Skeletal muscle tissue (tissue), 4 donors: ENCODE results near the gene TNNT3. TPM values are rescaled to one million over a fixed set of nuclear protein-coding genes. Genes with fewer than 3 reads are reported as not detected.

ENCODE experiments used
- H3K27ac ChIP-seq: one replicate; pipeline ENCODE4 v1.7.0; 2013; ENCODE audit warnings: mild to moderate bottlenecking, low read depth, low read length, inconsistent platforms
- H3K27me3 ChIP-seq, 3 donors: one replicate each; pipeline ENCODE4 v1.7.0; 2013; ENCODE audit warnings: low read length in 3 of 3; ENCODE audit not compliant: control insufficient read depth in 3 of 3, insufficient read depth in 3 of 3
- H3K36me3 ChIP-seq, 3 donors: one replicate each; pipeline ENCODE4 v1.7.0; 2013; ENCODE audit warnings: low read length in 3 of 3; ENCODE audit not compliant: control insufficient read depth in 3 of 3, insufficient read depth in 3 of 3
- H3K4me1 ChIP-seq, 3 donors: one replicate each; pipeline ENCODE4 v1.7.0; 2013; ENCODE audit warnings: low read length in 3 of 3, mild to moderate bottlenecking in 3 of 3; ENCODE audit not compliant: control insufficient read depth in 3 of 3, insufficient read depth in 3 of 3
- H3K4me3 ChIP-seq, 3 donors: one replicate each; pipeline ENCODE4 v1.7.0; 2013; ENCODE audit warnings: low read length in 3 of 3
- H3K9ac ChIP-seq, 3 donors: one replicate each; pipeline ENCODE4 v1.7.0; 2013; ENCODE audit warnings: low read length in 3 of 3, mild to moderate bottlenecking in 3 of 3, moderate library complexity in 2 of 3, low read depth in 1 of 3
- H3K9me3 ChIP-seq, 3 donors: one replicate each; pipeline ENCODE4 v1.7.0; 2013; ENCODE audit warnings: low read length in 3 of 3; ENCODE audit not compliant: control insufficient read depth in 3 of 3
- total RNA-seq: library from RNA; depleted of rRNA; stranded (reverse); fragments of >200 nt; gene quantifications from one replicate; pipeline ENCODE4 v1.2.3, GENCODE V29; 2014
- donor health status: Osteomylitis.

TNNT3 gene
- total RNA-seq, 1 donor from 2014 or later: 4,042 TPM

- Histone ChIP-seq H3K9ac (peak overlapping the region; percentile 10 to 64 (median 45)), H3K4me3 (peak overlapping the region in 1 of 3 donors; percentile 30), H3K27me3 (no peaks in the 10 kb centered on the region), H3K36me3 (peaks cover 11 to 46% (median 33%) of the 10 kb centered on the region in 3 donors), H3K9me3 (no peaks in the 10 kb centered on the region), H3K4me1 (peaks cover 58 to 88% (median 74%) of the 10 kb centered on the region in 3 donors), H3K27ac (peak overlapping the region; percentile 95)
Observed at GRCh38 chr11:1927848-1928469, 8.5 kb downstream of the TNNT3 start.

- Histone ChIP-seq H3K4me1 (peaks cover 52 to 88% (median 68%) of the 10 kb centered on the region in 3 donors), H3K4me3 (no peak overlapping the region), H3K9me3 (no peaks in the 10 kb centered on the region), H3K36me3 (peaks cover 16 to 49% (median 34%) of the 10 kb centered on the region in 3 donors), H3K27ac (peak overlapping the region; percentile 95), H3K9ac (peak overlapping the region in 2 of 3 donors; percentile 14 to 64), H3K27me3 (no peaks in the 10 kb centered on the region)
Observed at GRCh38 chr11:1928470-1928890, 9.0 kb downstream of the TNNT3 start.

- H3K9ac ChIP-seq: no peak overlapping the region
- peak overlapping the region; percentile 95 for H3K27ac ChIP-seq
- H3K27me3 ChIP-seq: no peaks in the 10 kb centered on the region
- H3K4me3 ChIP-seq: no peak overlapping the region
- H3K4me1 ChIP-seq: peaks cover 48 to 89% (median 63%) of the 10 kb centered on the region in 3 donors
- no peaks in the 10 kb centered on the region for H3K9me3 ChIP-seq
- peaks cover 21 to 51% (median 34%) of the 10 kb centered on the region in 3 donors for H3K36me3 ChIP-seq
Observed at GRCh38 chr11:1928891-1929541, 9.5 kb downstream of the TNNT3 start.

- Histone ChIP-seq H3K9ac (peak overlapping the region in 1 of 3 donors; percentile 2), H3K27ac (peak overlapping the region; percentile 95), H3K27me3 (no peaks in the 10 kb centered on the region), H3K9me3 (no peaks in the 10 kb centered on the region), H3K36me3 (peaks cover 26 to 59% (median 38%) of the 10 kb centered on the region in 3 donors), H3K4me1 (peaks cover 42 to 89% (median 58%) of the 10 kb centered on the region in 3 donors), H3K4me3 (no peak overlapping the region)
Observed at GRCh38 chr11:1929621-1930461, 10.3 kb downstream of the TNNT3 start.

- peaks cover 39 to 92% (median 55%) of the 10 kb centered on the region in 3 donors for H3K4me1 ChIP-seq
- H3K9me3 ChIP-seq: no peaks in the 10 kb centered on the region
- H3K27ac ChIP-seq: peak overlapping the region; percentile 95
- H3K27me3 ChIP-seq: no peaks in the 10 kb centered on the region
- peak overlapping the region in 1 of 3 donors; percentile 2 for H3K9ac ChIP-seq
- H3K36me3 ChIP-seq: peaks cover 31 to 65% (median 44%) of the 10 kb centered on the region in 3 donors
- no peak overlapping the region for H3K4me3 ChIP-seq
Observed at GRCh38 chr11:1930462-1930830, 10.9 kb downstream of the TNNT3 start.

GRCh38 chr11:1931341-1932104, 12.0 kb downstream of the TNNT3 start:
- H3K9me3 ChIP-seq: no peaks in the 10 kb centered on the region
- H3K4me3 ChIP-seq: peak overlapping the region in 1 of 3 donors; percentile 15
- H3K9ac ChIP-seq: peak overlapping the region in 2 of 3 donors; percentile 2 to 10
- H3K27ac ChIP-seq: peak overlapping the region; percentile 95
- H3K36me3 ChIP-seq: peaks cover 32 to 70% (median 51%) of the 10 kb centered on the region in 3 donors
- H3K4me1 ChIP-seq: peaks cover 31 to 83% (median 46%) of the 10 kb centered on the region in 3 donors
- H3K27me3 ChIP-seq: no peaks in the 10 kb centered on the region

- Histone ChIP-seq H3K27ac (peak overlapping the region; percentile 95), H3K4me1 (peaks cover 25 to 81% (median 40%) of the 10 kb centered on the region in 3 donors), H3K9me3 (no peaks in the 10 kb centered on the region), H3K9ac (peak overlapping the region in 1 of 3 donors; percentile 10), H3K27me3 (no peaks in the 10 kb centered on the region), H3K4me3 (no peak overlapping the region), H3K36me3 (peaks cover 33 to 68% (median 51%) of the 10 kb centered on the region in 3 donors)
Observed at GRCh38 chr11:1932105-1932480, 12.6 kb downstream of the TNNT3 start.

GRCh38 chr11:1932681-1933080, 13.2 kb downstream of the TNNT3 start:
- Histone ChIP-seq H3K4me3 (no peak overlapping the region), H3K9me3 (no peaks in the 10 kb centered on the region), H3K36me3 (peaks cover 34 to 70% (median 55%) of the 10 kb centered on the region in 3 donors), H3K4me1 (peaks cover 19 to 79% (median 34%) of the 10 kb centered on the region in 3 donors), H3K9ac (no peak overlapping the region), H3K27me3 (no peaks in the 10 kb centered on the region), H3K27ac (peak overlapping the region; percentile 95)
